IPS-18a (cell line): ENCODE measurements around the gene ERLEC1.

ENCODE experiments used
- H3K27ac ChIP-seq: one replicate; pipeline ENCODE4 v1.5.1; 2013; ENCODE audit warnings: low read length
- H3K27me3 ChIP-seq: one replicate; pipeline ENCODE4 v1.6.1; 2013; ENCODE audit warnings: mild to moderate bottlenecking, low read length; ENCODE audit not compliant: control insufficient read depth, insufficient read depth
- H3K36me3 ChIP-seq: one replicate; pipeline ENCODE4 v1.6.1; 2013; ENCODE audit warnings: low read depth, low read length; ENCODE audit not compliant: control insufficient read depth
- H3K4me1 ChIP-seq: one replicate; pipeline ENCODE4 v1.6.1; 2013; ENCODE audit warnings: low read depth, low read length; ENCODE audit not compliant: control insufficient read depth
- H3K4me3 ChIP-seq: one replicate; pipeline ENCODE4 v1.5.1; 2013; ENCODE audit warnings: low read length
- H3K9ac ChIP-seq: one replicate; pipeline ENCODE4 v1.6.1; 2013; ENCODE audit warnings: mild to moderate bottlenecking, low read length, moderate library complexity
- H3K9me3 ChIP-seq: one replicate; pipeline ENCODE4 v1.6.1; 2013; ENCODE audit warnings: low read depth, low read length; ENCODE audit not compliant: control insufficient read depth

The ERLEC1 gene

GRCh38 chr2:53785366-53785765 lies 1.5 kb upstream of the ERLEC1 start:
- H3K27ac ChIP-seq, result no peak overlapping the region
- peaks cover 15% of the 10 kb centered on the region for H3K4me1 ChIP-seq
- no peaks in the 10 kb centered on the region for H3K36me3 ChIP-seq
- peak overlapping the region; percentile 90 for H3K4me3 ChIP-seq
- no peaks in the 10 kb centered on the region for H3K27me3 ChIP-seq
- H3K9ac ChIP-seq, result peak overlapping the region; percentile 90
- no peaks in the 10 kb centered on the region for H3K9me3 ChIP-seq

GRCh38 chr2:53786352-53786704 lies 516 bp upstream of the ERLEC1 start:
- no peaks in the 10 kb centered on the region for H3K27me3 ChIP-seq
- H3K4me3 ChIP-seq, result peak overlapping the region; percentile 90
- H3K27ac ChIP-seq, result peak overlapping the region; percentile 88
- H3K9ac ChIP-seq, result peak overlapping the region; percentile 90
- no peaks in the 10 kb centered on the region for H3K9me3 ChIP-seq
- peaks cover 15% of the 10 kb centered on the region for H3K4me1 ChIP-seq
- H3K36me3 ChIP-seq, result no peaks in the 10 kb centered on the region

DNA sequence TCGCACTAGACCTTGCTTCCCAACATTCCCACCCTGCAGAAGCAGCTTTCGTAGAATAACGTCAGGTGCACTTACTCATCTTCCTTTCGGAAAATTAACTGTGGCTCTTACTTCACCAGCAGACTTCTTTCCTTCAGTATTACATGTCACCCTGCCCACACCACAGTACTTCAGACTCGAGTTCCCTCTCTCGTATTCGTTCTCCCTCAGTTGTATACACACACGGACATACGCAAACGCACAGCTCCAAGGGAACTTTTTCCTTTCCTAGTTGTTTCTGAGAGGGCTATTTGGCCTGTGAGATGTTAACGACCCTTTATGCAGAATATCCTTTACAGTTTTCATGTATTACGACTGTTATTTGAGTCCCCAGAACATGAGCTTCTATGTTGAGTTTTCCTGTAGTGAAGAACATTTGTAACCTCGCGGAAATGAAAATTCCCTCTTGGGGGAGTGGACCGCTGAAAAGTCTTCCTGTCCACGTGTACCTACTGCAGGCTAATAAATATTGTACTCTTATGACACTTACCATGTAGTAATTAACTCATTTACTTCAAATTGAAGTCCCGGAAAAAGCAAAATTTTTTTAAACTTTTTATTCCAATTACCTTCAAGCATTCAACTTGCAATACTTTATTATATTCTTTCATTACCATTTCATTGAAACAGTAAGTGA lies 908 bp downstream of the ERLEC1 start:
- Histone ChIP-seq H3K36me3 (no peaks in the 10 kb centered on the region), H3K9me3 (no peaks in the 10 kb centered on the region), H3K4me1 (peaks cover 15% of the 10 kb centered on the region), H3K4me3 (peak overlapping the region; percentile 90), H3K27ac (no peak overlapping the region), H3K9ac (peak overlapping the region; percentile 90), H3K27me3 (no peaks in the 10 kb centered on the region)

DNA sequence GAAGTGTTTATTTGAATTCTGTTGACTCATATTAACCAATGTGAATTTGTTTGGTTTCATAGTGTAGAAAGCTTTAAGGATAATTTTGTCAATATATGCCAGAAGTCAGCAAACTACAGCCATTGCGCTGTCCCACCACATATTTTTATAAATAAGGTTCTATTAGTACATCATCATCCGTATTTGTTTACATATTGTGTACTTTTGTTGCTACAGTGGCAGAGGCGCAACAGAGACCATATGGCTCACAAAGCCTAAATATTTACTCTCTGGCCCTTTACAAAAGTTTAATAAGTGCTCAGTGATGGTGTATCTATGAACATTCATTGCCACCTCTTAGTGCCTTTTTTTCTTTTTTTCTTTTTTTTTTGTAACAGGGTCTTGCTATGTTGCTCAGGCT lies 6.4 kb downstream of the ERLEC1 start:
- no peak overlapping the region for H3K4me3 ChIP-seq
- no peak overlapping the region for H3K27ac ChIP-seq

DNA sequence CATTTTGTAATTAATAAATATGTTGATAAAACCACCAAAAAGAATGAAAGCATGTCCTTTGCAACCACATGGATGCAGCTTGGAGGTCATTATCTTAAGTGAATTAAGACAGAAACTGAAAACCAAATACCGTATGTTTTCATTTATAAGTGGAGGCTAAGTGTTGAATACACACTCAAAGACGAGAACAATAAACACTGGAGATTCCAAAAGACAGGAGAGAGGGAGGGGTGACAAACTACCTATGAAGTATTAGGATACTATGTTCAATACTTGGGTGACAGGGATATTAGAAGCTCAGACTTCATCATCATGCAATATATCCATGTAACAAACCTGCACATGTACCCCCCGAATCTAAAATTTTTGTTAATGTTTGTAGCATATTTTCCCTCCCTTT lies 7.0 kb downstream of the ERLEC1 start:
- Histone ChIP-seq H3K36me3 (peaks cover 9% of the 10 kb centered on the region), H3K27ac (no peak overlapping the region), H3K27me3 (no peaks in the 10 kb centered on the region), H3K4me3 (no peak overlapping the region), H3K9me3 (no peaks in the 10 kb centered on the region), H3K9ac (no peak overlapping the region), H3K4me1 (no peaks in the 10 kb centered on the region)

More for the DNA sequence above, 6.4 kb downstream of the ERLEC1 start:
- peaks cover 6% of the 10 kb centered on the region for H3K36me3 ChIP-seq
- no peaks in the 10 kb centered on the region for H3K9me3 ChIP-seq
- no peaks in the 10 kb centered on the region for H3K4me1 ChIP-seq
- no peak overlapping the region for H3K9ac ChIP-seq
- no peaks in the 10 kb centered on the region for H3K27me3 ChIP-seq

GRCh38 chr2:53801547-53801946 lies 14.7 kb downstream of the ERLEC1 start:
- Histone ChIP-seq H3K27me3 (no peaks in the 10 kb centered on the region), H3K27ac (no peak overlapping the region), H3K9me3 (no peaks in the 10 kb centered on the region), H3K4me1 (no peaks in the 10 kb centered on the region), H3K36me3 (peaks cover 25% of the 10 kb centered on the region), H3K4me3 (no peak overlapping the region), H3K9ac (no peak overlapping the region)

DNA sequence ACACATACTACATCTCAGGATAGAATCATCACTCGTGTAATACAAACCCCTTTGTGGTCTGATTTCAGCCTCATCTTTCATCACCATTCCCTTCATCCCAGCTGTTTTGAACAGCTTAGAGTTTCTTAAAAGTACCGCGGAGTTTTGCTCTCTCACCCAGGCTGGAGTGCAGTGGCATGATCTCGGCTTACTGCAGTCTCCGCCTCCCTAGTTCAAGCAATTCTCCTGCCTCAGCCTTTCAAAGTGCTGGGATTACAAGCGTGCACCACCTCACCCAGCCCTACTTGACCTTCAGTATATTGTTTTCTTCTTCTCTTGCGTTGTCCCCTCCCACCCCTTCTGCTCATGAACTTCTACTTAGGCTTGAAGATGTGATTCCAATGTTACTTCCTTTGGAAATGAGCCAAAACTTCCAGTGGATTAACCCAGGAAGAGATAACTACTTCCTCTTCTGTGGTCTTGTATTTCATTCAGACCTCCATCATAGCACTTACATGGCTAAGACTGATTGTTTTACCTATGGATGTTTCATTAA lies 15.8 kb downstream of the ERLEC1 start:
- Histone ChIP-seq H3K27ac (no peak overlapping the region), H3K36me3 (peaks cover 25% of the 10 kb centered on the region), H3K4me3 (no peak overlapping the region), H3K27me3 (no peaks in the 10 kb centered on the region), H3K9ac (no peak overlapping the region), H3K9me3 (no peaks in the 10 kb centered on the region), H3K4me1 (no peaks in the 10 kb centered on the region)

DNA sequence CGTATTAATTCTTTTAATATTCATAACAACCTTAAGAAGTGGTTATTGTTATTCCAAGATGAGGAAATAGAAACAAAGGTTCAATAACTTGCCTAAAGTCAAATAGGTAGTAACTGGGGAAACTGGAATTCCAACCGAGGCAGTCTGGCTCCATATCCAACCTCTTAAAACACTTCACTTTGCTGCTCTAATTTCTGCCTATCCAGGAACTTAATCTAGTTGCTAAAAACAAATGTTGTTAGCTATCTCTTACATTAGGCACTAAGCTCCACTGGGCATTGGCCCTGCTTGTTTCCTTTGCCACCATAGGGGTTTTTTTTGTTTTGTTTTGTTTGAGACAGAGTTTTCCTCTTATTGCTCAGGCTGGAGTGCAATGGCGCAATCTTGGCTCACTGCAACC lies 24.8 kb downstream of the ERLEC1 start:
- Histone ChIP-seq H3K27me3 (no peaks in the 10 kb centered on the region), H3K27ac (no peak overlapping the region), H3K9me3 (no peaks in the 10 kb centered on the region), H3K4me1 (no peaks in the 10 kb centered on the region), H3K4me3 (no peak overlapping the region), H3K9ac (no peak overlapping the region), H3K36me3 (peaks cover 44% of the 10 kb centered on the region)

- no peaks in the 10 kb centered on the region for H3K4me1 ChIP-seq
- H3K27me3 ChIP-seq, result no peaks in the 10 kb centered on the region
- no peaks in the 10 kb centered on the region for H3K9me3 ChIP-seq
- H3K27ac ChIP-seq, result no peak overlapping the region
- H3K36me3 ChIP-seq, result peaks cover 42% of the 10 kb centered on the region
- H3K4me3 ChIP-seq, result no peak overlapping the region
- no peak overlapping the region for H3K9ac ChIP-seq
Measured at GRCh38 chr2:53813151-53813550, 26.3 kb downstream of the ERLEC1 start.

DNA sequence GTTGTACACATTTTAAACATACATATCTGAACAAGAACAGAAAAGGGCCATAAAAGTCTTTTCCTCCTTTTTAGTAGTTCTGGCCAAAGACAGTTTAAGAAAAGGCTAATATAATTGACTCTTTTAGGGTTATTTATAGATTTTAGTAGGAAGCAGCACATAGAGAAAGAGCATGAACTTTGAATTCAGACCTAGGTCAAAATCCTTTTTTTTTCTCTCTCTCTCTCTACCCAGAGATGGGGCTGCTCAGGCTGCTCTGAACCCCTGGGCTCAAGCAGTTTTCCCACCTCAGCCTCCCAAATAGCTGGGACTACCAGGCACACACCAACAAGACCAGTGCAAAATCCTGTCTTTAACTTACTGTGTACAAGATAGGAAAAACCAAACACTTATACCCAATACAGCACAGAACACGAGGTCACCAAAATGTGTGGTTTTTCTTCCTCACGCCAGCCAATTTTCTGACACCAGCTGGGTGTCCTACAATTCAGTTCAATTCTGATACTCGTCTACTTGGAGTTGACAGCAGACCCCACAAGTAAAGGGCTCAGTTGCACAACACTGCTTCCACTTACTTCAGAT lies 32.1 kb downstream of the ERLEC1 start:
- Histone ChIP-seq H3K27me3 (no peaks in the 10 kb centered on the region), H3K36me3 (peaks cover 15% of the 10 kb centered on the region), H3K4me3 (no peak overlapping the region), H3K4me1 (no peaks in the 10 kb centered on the region), H3K9me3 (no peaks in the 10 kb centered on the region), H3K9ac (no peak overlapping the region), H3K27ac (no peak overlapping the region)

DNA sequence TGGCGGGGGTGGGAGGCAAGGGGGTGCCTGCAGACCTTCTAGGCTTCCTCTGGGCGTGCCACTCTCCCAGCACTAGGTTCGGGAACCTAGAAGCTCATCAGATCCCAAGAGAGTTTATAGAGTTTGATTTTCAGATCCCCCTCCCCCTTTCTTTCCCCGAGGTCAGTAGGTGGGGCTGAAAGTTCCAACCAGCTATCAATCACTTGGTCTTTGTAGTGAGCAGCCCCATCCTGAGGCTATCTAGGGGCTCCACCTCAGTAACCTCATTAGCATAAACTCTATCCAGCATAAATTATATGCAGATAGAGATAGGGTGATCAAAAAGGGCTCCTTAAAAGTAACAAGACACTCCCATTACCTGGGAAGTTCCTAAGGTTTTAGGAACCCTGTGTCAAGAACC lies 32.8 kb downstream of the ERLEC1 start:
- Histone ChIP-seq H3K4me1 (no peaks in the 10 kb centered on the region), H3K27me3 (no peaks in the 10 kb centered on the region), H3K36me3 (peaks cover 15% of the 10 kb centered on the region), H3K4me3 (no peak overlapping the region), H3K9me3 (no peaks in the 10 kb centered on the region), H3K9ac (no peak overlapping the region), H3K27ac (no peak overlapping the region)

- no peaks in the 10 kb centered on the region for H3K27me3 ChIP-seq
- peaks cover 14% of the 10 kb centered on the region for H3K36me3 ChIP-seq
- no peak overlapping the region for H3K27ac ChIP-seq
- H3K4me3 ChIP-seq, result no peak overlapping the region
- H3K9ac ChIP-seq, result no peak overlapping the region
- H3K9me3 ChIP-seq, result no peaks in the 10 kb centered on the region
- H3K4me1 ChIP-seq, result no peaks in the 10 kb centered on the region
Measured at GRCh38 chr2:53820048-53820447, 33.2 kb downstream of the ERLEC1 start.
